GM21381 (cell line): Measurements from ENCODE around the gene DNAJB2.
"Not testable (repeated sequence)": the region's sequence is repeated elsewhere in the genome, so short reads cannot be mapped to it uniquely, and the experiment has no call there.

ENCODE experiments used
- ATAC-seq: cut with Tn5 transposase; IDR thresholded peaks from one replicate; pipeline ENCODE4 v1.9.1; 2021; ENCODE audit warnings: mild to moderate bottlenecking, moderate library complexity; ENCODE audit not compliant: unreplicated experiment

DNAJB2 gene

DNA sequence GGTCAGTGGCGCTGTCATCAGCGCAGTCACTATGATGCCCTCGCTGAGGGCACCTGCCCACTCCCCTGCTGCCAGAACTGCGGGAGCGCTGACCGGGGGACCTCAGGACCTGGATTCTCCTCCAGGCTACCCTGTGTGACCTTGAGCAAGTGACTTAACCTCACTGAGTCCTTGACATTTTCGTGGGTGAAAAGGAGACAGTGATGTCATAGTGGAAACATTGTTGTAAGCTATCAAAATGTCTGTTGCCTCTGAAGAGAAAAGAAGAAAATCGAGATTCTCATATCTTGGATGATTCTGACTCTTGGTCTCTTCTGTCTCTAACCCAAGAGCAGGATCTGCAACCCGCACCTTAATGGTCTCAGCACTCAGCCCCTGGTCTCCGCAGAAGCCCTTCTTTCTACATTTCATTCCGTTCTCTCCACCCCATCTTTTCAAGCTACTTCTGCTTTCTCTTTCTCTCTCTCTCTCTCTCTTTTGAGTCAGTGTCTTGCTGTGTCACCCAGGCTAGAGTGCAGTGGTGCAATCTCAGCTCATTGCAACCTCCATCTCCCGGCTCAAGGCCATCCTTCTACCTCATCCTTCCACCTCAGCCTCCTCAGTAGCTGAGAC is 24.5 kb upstream of the DNAJB2 start:
- ATAC-seq, result peak; percentile 31

- ATAC-seq, result not testable (repeated sequence)
These were observed 20.2 kb upstream of the DNAJB2 start for GRCh38 chr2:219258942-219259341.

DNA sequence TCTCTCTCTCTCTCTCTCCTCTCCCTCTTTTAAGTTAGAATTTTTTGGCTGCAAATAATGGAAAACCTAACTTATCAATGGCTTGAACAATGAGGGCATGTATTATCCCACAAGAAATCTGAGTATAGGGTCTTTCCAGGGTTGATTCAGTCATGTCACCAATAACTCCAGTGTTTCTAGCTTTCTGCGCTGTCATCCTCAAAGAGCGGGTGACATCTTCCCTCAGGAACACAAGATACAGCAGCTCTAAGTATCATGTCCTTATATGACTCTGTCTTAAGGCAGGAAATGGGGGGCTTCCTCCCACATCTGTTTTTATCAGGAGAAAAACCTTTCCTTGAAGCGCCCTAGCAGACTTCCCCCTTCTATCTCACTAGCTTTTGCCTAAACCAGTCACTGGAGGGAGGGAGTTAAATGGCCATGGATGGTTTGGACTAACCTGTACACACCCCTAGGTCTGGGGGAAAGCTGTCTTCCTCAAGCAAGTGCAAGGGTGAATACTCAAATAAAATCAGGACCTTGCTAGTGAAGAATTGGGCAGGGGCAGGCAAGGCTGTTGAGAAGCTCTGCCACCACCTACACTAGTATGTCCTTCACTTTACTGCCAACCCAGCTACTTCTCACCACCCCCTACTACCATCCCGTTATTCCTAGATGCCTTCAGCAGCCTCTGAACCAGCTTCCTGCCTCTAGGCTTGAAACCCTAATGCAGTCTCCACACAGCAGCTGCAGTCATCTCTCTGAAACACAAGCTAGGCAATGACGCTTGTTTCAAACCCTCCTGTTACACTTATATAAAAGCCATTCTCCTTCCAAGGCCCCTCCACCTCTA is 17.9 kb upstream of the DNAJB2 start:
- no peak for ATAC-seq

DNA sequence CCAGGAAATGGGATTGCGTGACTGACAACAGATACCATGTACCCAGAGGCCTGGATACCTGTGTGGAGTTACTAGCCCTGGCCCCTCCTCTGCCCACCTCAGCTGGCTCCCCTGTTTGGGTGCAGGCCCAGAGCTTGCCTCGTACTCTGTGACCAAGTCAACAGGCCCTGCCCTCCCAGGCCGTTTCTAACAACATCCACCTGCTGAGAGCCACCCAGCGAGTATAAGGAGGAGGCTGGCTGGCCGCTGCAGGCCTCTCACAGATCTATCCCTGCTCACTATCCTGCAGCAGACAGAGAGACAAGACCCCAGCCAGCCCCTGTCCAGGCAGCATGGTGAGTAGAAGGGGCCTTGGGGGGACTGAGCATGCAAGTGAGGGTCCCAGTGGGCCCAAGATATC is 12.9 kb upstream of the DNAJB2 start:
- no peak for ATAC-seq

GRCh38 chr2:219266886-219267285 is 12.3 kb upstream of the DNAJB2 start:
- ATAC-seq, result no peak

- ATAC-seq, result no peak
These were observed 10.9 kb upstream of the DNAJB2 start for GRCh38 chr2:219268294-219268693.

GRCh38 chr2:219269362-219270054 is 9.7 kb upstream of the DNAJB2 start:
- no peak for ATAC-seq

DNA sequence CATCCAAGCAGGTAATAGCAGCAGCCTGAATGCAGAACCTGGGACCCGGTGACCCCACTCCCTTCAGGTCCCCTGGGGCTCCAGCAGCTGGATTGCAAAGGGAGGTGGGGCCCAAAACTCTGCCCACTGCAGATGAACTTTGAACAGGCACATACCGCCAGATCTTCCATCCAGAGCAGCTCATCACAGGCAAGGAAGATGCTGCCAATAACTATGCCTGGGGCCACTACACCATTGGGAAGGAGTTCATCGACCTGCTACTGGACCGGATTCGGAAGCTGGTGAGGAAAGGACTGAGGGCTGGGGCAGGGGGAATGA is 9.2 kb upstream of the DNAJB2 start:
- ATAC-seq, result no peak

DNA sequence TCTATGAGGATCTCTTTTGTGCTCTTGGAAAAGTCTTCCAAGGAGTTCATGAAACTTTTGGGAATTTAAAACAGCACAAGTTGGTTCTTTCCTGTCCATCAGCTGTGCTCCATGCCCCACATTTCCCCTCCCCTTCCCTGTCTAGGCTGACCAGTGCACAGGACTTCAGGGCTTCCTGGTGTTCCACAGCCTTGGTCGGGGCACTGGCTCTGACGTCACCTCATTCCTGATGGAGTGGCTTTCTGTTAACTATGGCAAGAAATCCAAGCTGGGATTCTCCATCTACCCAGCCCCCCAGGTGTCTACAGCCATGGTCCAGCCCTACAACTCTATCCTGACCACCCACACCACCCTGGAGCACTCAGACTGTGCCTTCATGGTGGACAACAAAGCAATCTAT is 8.1 kb upstream of the DNAJB2 start:
- no peak for ATAC-seq

DNA sequence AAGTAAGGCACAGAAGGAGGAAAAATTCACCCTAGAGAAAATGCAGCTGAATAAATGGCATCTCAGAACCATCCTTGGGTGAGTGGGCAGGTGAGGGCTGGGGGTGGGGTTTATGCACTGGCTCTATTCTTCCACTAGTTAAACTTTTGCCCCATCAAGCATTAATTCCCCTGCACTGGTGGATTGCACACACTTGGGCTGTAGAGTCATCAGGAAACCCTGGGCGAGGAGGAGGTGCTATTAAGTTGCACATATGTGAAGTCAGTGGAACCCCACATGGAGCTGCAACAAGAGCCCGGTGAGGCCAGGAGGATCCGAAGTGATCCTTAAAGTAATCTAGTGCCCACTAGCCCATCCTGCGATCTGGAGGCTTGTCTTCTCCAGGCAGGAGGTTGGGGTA is 6.8 kb upstream of the DNAJB2 start:
- ATAC-seq, result no peak

GRCh38 chr2:219272995-219273394 is 6.2 kb upstream of the DNAJB2 start:
- no peak for ATAC-seq

DNA sequence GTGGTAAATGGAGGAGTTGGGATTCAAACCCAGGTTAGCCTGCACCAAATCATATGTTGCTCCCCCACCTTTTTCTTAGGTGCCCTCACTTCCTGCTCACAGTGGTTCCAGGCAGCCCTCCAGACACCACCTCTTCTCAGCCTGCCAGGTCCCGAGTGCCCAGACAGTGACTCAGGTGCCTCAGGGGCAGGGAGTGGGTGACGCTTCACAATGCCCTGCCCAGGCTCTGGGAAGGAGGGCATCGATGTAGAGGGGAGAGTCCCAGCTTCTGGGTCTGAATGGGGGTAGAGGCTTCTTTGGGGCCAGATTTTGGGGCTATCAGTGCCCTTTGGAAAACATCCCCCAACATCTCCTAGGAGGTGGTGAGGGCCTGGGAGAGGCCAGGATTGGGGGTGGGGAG is 5.2 kb upstream of the DNAJB2 start:
- ATAC-seq, result no peak

DNA sequence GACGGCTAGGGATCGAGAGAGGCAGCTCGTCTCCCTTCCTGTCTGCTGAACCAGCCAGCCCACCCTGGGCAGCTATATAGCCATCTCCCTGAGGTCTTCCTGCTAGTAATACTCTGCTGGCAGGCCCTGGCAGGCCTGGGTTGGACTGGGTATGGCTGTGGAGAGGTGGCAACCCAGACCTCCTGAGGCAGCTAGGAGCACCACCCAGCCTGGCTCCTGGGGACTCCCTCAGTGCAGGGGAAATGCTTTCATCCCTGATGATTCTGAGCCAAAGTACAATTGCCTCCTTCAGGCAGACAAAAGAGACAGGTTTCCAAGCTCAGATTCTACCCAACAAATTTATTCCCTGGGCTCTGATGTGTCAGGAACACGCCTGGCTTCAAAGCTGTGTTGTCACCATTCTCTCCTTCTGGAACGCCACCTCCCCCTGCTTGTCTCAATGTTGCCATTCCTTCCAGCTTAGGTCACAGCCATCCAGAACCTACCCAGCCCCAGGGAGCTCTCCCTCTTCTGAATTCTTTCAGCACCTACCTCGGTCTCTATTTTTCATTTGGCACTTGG is 4.7 kb upstream of the DNAJB2 start:
- ATAC-seq, result no peak

- ATAC-seq, result peak; percentile 18
These were observed 1.2 kb upstream of the DNAJB2 start for GRCh38 chr2:219277703-219278654.

DNA sequence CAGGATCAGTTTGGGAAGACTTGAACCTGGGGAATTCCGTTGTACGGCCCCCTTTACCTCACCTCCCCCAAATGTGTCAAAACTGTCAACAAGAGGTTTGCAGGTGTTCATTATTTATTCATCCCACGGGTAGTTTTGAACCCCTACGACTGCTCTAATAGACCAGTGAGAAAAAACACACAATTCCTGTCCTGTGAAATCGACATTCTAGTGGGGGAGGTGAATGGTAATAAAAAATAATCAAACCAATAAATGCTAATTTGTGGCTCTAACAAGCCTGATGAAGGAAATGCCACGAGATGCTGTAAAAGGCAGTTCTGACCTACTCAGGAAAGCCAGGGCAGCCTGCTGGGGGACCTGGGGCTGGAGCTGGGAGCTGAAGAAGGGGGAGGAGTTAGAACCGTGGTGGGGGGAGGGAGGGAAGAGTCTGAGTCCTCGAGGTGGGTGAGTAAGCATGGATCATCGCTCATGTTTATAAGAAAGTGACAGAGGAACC is 463 bp upstream of the DNAJB2 start:
- no peak for ATAC-seq

GRCh38 chr2:219279916-219280516 is 850 bp downstream of the DNAJB2 start:
- ATAC-seq, result no peak

DNA sequence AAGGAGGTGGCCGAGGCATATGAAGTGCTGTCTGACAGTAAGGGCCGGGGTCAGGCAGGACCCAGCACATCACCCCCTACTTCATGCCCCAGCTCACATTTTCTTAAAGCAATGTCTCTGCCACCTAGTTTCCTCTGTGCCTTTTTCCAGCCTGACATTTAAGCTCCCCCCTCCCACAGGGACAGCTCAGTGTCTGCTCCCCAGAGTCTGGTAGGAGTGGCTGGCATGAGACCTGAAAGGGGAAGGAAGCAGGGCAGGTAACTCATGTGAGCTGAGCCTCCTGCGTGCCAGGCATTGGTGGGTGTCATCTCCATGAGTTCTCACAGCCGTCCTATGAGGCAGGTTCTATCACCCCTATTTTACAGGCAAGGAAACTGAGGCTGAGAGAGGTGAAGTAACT is 1.5 kb downstream of the DNAJB2 start:
- no peak for ATAC-seq

DNA sequence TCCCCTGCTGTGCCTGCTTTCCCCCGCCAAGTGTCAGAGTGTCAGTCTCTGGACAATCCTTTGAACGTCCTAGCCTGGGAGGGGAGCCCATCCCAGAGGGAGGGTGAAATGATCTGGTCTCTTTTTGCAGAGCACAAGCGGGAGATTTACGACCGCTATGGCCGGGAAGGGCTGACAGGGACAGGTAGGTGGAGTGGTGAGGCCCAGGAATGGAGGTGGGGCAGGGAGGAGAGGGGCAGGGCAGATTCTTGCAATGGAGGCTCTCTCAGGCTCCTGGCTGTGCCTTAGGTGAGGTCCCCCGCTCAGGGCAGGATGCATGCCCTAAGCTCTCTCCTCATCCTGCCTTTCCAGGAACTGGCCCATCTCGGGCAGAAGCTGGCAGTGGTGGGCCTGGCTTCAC is 2.4 kb downstream of the DNAJB2 start:
- ATAC-seq, result no peak

DNA sequence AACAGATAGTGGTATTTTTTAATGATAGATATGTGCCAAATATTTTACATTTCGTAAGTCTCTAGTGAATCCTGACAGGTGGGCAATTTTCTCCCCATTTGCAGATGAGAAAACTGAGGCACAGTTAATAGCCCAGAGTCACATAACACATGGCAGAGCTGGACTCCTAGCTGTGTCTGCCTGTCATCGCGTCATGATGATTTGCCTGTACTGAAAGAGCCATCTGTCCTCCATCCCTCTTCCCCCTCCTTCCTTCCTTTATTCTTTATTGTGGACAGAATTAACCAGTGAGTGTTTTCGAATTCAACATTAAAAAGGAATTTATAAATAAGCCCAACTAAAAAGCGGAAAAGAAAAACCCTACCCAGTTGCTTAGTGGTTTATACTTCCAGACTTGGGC is 3.2 kb downstream of the DNAJB2 start:
- ATAC-seq, result no peak

DNA sequence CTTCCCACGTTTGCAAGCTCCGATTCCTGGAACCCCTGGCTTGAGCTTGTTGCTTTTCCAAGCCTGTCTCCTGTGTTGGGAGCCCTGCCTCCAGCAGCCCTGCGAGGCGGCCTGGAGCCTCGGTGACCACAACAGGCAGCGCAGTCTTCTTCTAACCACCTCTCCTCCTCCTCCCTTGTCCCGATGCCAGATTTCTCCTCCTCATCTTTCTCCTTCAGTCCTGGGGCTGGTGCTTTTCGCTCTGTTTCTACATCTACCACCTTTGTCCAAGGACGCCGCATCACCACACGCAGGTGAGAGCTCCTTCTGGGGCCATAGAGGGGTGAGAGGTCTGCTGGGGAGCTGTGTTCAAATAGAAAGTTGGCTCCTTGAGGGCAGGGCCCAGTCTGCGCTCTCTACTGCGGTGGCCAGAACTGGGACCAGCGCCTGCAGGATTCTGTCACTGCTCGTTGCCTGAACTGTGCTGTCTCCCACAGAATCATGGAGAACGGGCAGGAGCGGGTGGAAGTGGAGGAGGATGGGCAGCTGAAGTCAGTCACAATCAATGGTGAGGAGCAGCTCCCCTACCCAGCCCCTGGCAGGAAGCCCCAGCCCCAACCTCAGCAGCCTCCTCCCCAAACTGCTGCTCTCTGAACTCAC is 3.9 kb downstream of the DNAJB2 start:
- no peak for ATAC-seq
